NCI-H510A treated with DMSO at 0.1 percent for 48 hours (cell line): Measurements from ENCODE around the gene TNPO3.
"Not testable (repeated sequence)": the region's sequence is repeated elsewhere in the genome, so short reads cannot be mapped to it uniquely, and the experiment has no call there.

Experiments
- DNase-seq: peaks from one replicate; lab custom pipeline; 2025; lab: John Stamatoyannopoulos, UW

The TNPO3 gene

DNA sequence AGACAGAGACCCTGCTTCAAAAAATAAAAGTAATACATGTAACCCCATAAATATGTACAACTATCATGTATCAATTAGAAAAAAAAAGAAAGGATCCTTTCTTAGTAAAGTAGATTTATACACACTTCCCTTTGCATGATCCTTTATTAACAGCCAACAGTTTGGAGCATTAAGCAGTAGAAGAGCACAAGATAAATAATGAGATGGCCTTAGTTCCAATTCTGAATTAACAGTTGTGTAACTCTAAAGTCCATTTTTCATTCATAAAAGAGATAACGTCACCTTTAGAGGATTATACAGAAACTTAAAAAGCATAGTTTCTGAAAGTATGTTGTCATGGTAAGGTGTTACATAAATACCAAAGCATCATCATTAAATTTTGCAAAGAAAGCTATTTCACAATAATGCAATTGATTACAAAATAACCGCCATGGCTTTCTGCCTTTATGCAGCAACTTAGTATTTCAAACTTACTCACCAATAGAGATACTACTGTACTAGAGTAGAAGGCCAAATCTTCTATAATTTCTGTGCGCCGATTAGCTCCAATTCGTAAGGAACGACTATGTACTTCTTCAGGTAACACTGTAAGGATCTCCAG, 40.3 kb downstream of the TNPO3 start:
- no peak for DNase-seq

DNA sequence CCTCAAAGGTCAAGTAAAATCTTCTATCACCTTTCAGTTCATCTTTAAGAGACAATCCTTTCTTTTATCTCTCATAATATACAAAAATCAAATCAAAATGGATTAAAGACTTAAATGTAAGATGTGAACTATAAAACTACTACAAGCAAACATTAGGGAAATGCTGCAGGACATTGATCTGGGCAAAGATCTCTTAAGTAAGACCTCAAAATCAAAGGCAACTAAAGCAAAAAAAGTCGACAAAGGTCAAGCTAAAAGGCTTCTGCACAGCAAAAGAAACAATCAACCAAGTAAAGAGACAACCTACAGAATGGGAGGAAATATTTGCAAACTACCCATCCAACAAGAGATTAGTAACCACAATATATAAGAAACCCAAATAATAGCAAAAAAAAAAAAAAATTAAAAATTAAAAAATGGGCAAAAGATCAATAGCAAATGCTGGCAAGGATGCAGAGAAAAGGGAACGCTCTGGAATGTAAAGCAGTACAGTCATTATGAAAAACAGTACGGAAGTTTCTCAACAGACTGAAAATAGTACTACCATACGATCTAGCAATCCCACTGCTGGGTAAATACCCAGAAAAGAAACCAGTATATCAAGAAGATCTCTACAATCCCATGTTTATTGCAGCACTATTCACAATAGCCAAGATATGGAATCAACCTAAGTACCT, 41.7 kb downstream of the TNPO3 start:
- no peak for DNase-seq

DNA sequence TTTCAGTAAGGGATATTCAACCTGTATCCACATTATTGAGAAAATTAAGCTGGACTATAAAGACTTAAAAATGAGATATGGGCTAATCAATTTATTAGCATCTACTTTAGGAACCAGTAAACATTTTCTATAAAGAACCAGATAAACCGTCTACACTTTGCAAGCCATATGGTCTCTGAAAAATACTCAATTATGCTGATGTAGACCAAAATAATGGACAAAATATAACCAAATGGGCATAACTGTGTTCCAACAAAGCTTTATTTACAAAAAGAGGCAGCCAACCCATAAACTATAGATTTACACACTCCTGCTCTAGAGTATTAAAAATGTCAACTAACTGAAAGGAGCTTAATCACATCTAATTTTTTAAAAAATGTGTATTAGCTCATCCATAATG, 42.3 kb downstream of the TNPO3 start:
- DNase-seq: no peak

DNA sequence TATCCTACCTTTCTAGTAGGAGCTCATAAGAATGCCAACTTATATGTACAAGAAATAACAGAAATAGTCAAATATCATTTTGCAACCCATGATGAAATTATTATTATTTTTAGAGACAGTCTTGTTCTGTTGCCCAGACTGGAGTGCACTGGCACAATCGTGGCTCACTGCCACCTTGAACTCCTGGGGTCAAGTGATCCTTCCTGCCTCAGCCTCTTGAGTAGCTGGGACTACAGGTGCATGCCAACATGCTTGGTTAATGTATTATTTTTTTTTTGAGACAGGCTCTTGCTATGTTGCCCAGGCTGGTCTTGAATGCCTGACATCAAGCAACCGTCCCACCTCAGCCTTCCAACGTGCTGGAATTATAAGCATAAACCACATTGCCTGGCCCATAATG, 44.8 kb downstream of the TNPO3 start:
- no peak for DNase-seq

DNA sequence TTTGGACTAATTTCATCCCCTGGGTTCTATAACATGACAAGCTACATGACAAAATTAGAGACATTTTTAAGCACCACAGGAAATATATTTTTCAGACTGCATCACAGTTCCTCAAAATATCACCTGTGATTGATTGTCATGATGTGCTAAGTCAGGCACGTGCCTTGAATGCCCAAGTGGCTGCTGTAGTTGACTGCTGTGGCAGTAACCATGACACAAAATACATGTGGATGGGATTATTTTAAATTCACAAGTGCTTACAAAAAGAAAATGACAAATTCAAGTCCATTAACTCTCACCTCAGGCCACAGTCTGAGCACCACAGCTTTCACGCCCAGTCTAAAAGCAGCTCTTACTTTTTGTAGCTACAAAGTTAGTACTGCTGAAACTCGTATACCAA, 45.5 kb downstream of the TNPO3 start:
- no peak for DNase-seq

DNA sequence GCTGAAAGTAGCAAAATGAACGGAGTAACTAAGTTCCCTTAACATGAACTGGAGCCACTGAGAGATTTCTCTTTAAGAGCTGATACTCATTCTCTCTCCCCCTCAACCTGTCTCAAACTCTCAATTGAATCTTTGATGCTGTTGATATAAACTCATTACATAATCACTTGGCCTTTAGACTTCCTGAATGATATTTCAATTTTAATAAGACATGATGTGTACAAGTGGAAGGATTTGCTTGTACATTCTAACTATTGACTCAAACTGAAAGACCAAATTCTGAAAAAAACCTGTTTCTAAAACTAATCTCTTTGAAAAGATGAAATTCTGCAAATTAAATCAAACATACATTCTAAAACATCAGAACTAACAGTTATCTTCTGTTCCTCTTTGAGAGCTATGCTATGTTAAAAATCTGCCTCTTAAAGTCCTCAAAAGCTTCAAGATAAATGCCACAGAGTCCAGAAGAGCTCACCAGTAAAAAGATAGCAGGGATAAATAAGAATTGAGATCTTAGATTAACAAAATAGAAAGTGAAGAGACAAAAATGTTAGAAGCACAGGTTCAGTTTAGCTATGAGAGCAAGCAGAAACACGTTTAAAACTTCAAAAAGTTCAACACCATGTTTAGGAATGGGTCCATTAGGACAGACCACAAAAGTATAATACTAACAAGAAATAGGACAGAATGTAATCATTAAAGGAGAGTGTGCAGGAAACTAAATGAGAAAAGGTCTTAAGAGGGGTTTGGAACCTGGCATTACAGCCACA, 46.1 kb downstream of the TNPO3 start:
- no peak for DNase-seq

DNA sequence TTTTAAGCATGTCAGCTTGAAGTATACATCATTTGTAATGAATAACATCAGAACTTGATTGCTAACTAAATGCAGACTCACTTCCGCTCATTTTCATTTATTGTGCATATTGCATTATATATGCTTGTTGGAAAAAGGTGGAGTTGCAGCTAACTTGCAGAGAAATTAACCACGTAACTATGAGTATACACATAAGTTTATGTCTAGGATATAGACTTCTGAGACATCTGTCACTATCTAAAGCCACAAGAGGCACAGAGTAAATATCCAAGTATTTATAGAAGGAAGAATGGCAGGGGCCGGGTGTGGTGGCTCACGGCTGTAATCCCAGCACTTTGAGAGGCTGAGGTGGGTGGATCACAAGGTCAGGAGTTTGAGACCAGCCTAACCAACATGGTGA, 47.3 kb downstream of the TNPO3 start:
- no peak for DNase-seq

DNA sequence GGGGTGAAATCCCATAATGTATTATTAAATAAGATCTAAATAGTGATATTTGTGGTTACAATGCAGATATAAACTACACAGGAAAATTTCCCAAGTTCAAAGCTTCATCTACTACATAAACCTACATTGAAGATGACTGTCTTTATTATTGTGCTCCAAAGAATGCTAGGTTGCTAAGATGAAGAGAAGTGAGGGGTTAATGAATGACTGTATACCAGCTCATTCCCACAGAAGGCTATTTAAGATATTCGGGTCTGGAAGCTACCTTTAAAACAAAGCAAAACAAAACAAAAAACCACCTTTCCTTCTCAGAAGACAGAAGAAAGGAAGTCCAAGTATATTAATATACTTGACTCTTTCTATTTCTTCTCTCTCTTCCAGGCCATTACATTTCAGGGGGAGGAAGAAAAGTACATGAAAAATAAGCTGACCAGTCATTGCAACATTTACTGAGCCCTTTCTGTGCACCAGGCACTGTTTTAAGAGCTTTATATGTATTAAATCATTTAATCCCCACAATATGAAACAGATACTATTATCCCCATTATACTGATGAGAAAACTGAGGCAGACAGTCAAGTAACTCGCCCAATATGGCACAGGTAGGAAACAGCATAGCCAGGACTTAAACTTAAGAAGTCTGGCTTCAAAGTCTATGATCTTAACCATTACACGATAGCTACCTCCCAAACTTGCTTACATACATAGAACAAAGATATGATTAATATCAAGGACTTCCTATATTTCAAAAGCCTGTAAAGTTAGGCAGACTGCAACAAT, 48.1 kb downstream of the TNPO3 start:
- no peak for DNase-seq

DNA sequence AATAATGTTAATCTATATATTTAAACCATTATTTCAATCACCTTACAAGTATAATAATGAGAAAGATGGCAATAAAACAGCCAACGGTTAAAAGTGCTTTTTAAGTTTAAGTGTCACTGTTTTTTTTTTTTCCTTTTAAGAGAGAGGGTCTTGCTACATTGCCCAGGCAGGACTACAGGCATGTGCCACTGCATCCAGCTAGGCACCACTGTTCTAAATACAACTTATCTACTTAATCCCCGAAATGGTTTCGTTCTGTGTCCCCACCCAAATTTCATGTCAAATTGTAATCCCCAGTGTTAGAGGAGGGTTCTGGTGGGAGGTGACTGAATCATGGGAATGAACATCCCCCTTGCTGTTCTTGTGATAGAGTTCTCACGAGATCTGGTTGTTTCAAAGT, 49.7 kb downstream of the TNPO3 start:
- DNase-seq: no peak

DNA sequence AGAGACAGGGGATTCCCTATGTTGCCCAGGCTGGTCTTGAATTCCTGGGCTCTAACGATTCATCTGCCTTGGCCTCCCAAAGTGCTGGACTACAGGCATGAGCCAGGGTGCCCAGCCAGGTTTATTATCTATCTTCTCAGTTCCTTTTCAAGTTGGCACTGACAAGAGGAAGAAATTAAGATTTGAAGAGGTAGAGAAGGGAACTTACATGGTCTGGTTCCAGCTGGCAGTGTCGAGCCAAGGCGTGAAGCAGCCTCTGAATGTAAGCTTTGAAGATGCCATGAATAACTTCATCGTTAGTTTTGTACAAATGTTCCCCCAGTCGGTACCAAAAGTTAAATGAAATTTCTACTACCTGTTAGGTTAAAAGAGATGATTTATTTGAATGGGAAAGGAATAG, 57.7 kb downstream of the TNPO3 start:
- DNase-seq: no peak

DNA sequence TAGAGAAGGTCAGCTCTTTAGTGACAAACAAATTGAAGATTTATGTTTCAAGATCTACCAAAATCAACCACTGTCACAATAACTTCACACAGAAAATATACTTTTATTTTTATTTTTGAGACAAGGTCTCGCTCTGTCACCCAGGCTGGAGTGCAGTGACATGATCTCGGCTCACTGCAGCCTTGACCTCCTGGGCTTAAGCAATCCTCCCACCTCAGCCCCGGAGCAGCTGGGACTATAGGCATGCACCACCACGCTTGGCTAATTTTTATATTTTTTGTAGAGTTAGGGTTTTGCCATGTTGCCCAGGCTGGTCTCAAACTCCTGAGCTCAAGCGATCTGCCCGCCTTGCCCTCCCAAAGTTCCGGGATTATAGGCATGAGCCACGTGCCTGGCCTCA, 60.4 kb downstream of the TNPO3 start:
- DNase-seq: not testable (repeated sequence)

DNA sequence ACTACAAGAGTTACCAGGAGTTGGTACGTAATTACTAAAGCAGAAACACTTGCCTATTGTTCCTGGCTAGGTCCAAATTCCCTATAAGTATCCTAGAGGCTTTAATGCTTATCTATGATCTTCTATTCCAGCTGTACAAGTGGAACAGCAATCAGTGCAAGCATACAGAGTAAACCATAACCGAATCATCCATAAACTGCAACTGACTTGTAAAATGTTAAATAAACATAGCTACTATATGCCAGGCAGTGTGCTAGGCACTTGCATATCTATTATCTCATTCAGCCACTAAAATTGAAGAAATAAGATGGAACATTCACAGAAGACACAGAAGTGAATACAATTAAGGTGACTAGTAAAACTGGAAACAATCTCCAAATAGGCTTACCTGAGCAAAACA, 61.5 kb downstream of the TNPO3 start:
- no peak for DNase-seq

DNA sequence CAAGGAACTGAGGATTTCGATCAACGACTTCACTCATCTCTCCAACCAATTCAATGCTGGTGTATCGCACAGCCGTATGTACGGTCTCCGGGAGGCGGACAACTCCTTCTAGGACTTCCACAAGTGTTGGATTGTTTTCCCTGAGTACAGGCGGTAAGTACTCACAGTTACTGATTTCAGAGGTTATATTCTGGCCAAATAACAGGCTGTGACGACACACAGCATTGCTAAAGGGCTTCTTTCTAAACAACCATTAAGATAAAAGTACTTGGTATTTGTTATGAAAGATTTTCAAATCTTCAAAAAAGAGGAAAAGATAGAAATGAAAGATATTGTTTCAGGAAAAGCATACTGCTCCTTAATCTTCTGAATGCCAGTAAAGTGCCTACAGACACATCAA, 65.0 kb downstream of the TNPO3 start:
- DNase-seq: no peak

DNA sequence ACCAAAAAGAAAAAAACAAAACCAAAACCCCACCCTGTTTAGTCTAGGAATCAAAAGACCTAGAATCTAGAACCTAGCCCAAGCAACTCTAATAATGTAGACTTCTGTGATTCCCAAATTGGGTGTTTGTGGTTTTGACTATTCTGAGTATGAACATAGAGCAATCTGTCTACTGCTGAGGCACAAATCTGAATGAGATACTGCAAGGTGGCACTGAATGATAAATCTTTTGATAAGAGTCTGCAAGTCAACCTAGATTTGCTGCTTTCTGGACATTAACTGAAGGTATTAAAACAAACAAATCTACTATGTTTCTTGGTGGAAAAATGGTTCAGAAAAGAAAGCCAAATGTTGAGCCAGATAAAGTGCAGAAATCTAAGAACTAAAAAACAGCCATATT, 66.5 kb downstream of the TNPO3 start:
- no peak for DNase-seq

DNA sequence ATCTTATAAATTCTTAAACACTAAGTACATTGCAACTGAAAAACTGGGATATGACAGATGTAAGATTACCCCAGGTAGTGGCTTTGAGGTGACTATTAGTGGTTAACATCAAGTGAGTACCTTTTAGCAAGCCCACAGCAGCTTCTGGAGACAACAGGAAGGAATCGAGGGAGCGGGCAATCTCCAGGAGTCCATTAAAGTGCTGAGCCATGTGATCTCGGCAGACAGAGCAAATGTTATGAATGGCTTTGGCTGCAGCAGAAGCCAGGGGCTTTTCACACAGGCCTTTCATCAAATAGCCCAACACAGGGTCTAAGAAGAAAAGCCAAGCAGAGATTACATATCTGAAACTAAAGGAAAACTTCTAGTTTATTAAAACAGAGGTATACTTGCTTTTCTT, 68.3 kb downstream of the TNPO3 start:
- no peak for DNase-seq

DNA sequence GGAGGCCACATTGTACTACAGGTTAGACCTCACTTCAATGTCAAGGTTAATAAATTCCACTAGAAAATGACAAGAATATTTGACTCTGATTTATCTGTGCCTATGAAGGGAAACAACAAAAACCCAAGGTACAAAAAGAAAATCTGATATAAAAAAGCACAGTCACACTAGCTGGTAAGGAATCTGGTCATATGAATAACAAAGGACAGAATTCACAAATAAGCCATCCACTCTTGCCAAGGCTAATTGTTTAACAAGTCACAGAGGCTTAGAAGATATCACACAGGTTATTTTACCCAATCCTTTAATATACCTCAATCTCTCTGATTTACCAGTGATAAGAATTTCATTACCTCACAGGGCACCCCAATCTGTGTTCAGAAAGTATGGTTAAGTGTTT, 69.3 kb downstream of the TNPO3 start:
- no peak for DNase-seq

DNA sequence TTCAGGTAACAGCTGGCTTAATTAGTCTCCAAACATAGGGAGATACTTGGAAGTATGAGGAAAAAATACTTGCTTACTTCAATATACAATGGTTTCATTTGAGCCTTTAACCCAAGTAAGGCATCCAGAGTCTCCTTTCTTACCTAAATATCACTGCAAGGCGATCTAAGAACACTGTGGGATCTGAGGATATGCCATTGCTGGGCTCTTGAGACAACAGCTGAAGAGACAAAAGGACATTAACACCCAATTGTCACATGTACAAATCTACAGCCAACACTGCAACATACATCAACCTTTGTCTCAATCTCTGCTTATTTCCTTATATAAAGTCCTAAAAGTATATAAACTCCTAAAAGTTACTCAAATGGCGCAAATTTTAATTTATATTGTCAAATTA, 72.8 kb downstream of the TNPO3 start:
- DNase-seq: no peak

DNA sequence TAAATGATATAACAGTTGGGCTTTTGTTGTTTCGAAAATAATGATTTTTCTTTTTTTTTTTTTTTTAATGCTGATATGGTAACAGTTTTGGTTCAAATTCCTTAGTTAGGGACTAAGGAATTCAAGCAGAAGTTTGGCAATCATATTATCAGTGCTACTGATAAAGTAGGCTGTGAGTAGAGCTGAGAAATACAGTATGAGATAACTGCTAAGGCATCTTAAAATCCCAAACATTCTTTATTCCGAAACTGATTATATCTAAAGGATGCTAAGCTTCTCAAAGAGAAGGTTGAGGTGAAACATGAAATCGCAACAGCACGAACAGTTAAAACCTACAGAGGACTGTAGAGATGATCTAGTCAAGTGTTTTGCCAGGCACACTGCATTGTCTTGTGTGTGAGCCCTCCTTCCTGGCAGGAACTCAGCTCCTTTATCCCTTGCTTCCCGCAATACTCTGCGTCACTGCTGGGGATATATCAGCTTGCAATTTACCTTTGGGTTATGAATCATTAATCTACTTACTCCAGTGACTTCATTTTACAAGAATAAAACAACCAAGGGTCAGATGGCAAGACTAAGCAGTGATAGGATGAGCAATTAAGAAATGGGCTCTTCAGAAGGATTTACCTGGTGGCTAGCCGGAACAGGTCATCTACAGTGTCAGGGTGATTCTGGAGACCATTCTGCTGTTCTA, 80.5 kb downstream of the TNPO3 start:
- no peak for DNase-seq

DNA sequence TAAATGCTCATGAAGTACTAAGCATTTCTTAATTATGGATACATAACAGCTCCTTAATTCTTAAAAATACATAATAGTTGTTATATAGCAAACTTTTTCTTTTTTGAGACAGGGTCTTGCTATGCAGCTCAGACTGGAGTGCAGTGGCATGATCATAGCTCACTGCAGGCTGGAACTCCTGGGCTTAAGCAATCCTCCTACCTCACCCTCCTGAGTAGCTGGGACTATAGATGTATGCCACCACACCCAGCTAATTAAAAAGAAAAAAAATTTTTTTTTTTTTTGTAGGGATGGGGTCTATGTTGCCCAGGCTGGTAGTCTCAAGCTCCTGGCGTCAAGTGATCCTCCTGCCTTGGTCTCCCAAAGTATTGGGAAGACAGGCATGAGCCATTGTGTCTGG, 86.3 kb downstream of the TNPO3 start:
- DNase-seq: no peak

DNA sequence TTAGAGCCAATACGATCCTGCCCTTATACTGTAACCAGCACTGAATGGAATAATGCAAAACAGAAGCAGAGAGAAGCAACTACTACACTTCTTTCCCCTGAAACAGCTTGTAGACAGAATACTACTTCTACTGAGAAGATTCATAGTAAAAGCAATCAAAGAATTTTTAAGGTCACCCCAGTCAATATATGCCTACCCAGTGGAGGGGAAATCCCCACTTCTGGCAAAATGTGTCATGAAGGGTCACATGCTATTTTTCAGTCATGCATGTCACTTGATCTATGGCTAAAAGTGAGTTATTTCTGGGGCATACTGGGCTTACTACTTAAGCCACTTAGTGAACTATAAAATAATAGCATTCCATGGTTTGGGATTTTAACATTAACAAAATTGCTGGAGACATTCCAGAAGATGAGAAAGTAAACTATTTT, 91.6 kb downstream of the TNPO3 start:
- DNase-seq: no peak

DNA sequence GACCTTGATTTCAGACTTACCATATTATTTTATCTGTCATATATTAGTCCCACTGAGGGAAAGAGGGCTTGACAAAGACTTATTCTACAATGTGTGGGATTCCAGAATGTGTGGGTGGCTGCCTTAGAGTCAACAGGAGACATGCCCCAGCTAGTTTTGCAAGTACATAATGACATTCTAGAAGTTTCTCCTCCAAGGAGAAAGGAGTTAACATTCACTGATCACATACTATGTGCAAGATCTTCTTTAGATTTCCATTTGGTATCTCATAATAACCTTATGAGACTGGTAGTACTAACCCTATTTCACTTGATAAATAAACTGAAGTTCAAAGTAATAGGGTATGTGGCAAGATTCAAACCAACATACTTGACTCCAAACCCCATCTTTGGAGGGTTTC, 92.0 kb downstream of the TNPO3 start:
- no peak for DNase-seq

DNA sequence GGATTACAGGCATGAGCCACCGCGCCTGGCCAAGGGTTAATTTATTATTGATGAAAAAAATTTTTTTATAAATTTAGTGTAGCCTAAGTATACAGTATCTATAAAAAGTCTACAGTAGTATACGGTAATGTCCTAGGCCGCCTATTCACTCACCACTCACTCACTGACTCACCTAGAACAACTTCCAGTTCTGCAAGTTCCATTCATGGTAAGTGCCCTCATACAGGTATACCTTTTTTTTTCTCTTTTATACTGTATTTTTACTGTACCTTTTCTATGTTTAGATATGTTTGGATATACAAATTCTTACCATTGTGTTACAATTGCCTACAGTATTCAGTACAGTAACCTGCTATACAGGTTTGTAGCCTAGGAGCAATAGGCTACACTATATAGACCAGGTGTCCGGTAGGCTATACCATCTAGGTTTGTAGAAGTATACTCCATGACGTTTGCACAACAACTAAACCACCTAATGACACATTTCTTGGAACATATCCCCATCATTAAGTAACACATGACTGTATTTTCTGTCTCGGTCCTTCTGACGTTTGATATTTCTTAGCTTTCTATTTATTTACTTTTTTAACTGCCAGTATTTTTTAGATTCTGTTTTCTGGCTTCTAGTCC, 93.8 kb downstream of the TNPO3 start:
- DNase-seq: no peak
